Activated CD8-positive, alpha-beta T cell treated with anti-CD3 and anti-CD28 coated beads for 36 hours (primary cell): Measurements from ENCODE around the gene NECTIN1. TPM values are rescaled to one million over a fixed set of nuclear protein-coding genes. Genes with fewer than 3 reads are reported as not detected.

Source experiments
- ATAC-seq: fragments of 200-7000 bp; cut with Tn5 transposase; one replicate; pipeline ENCODE4 v1.10.0; 2021; ENCODE audit warnings: mild to moderate bottlenecking, moderate library complexity
- CTCF ChIA-PET: fragments of 350-600 bp; sonication (Branson Sonifier 250); formaldehyde crosslinking; loops from one replicate; lab custom pipeline; 2021; ENCODE audit warnings: antibody characterized with exemption; lab: Charles Lee
- POLR2A ChIA-PET: fragments of 350-600 bp; sonication (Branson Sonifier 250); formaldehyde crosslinking; loops from one replicate; lab custom pipeline; 2021; ENCODE audit warnings: antibody characterized with exemption; lab: Charles Lee
- DNase-seq: peaks from one replicate; pipeline ENCODE4 v3.0.0-alpha.2; 2020
- H3K27ac Mint-ChIP-seq: one replicate; pipeline ENCODE4 v1.8.0; 2021; ENCODE audit warnings: mild to moderate bottlenecking, mixed read lengths
- H3K27me3 Mint-ChIP-seq: one replicate; pipeline ENCODE4 v1.8.0; 2021; ENCODE audit warnings: mixed read lengths
- H3K36me3 Mint-ChIP-seq: one replicate; pipeline ENCODE4 v1.8.0; 2021; ENCODE audit warnings: low read depth, mixed read lengths
- H3K4me1 Mint-ChIP-seq: one replicate; pipeline ENCODE4 v1.8.0; 2021; ENCODE audit warnings: low read depth, mixed read lengths
- H3K4me3 Mint-ChIP-seq: one replicate; pipeline ENCODE4 v1.8.0; 2021; ENCODE audit warnings: mild to moderate bottlenecking, moderate library complexity, mixed read lengths
- H3K9me3 Mint-ChIP-seq: one replicate; pipeline ENCODE4 v1.8.0; 2021; ENCODE audit warnings: mixed read lengths
- intact Hi-C: fragments of 100-400 bp; cut with micrococcal nuclease; formaldehyde crosslinking; loops from one replicate; pipeline ENCODE4 v1.10.0; 2022
- total RNA-seq, 2 experiments: library from RNA; stranded (reverse); gene quantifications; one replicate each; pipeline ENCODE4 v1.2.3, GENCODE V29; 2021
- TF ChIP-seq, protein P1 (sequence below): fragments of 200-600 bp; IDR thresholded peaks from one replicate; pipeline ENCODE4 v1.8.0; 2022; ENCODE audit warnings: antibody characterized with exemption, mild to moderate bottlenecking

The NECTIN1 gene
- total RNA-seq, 2 experiments from 2014 or later, result 2.6 to 3.8 TPM

DNA sequence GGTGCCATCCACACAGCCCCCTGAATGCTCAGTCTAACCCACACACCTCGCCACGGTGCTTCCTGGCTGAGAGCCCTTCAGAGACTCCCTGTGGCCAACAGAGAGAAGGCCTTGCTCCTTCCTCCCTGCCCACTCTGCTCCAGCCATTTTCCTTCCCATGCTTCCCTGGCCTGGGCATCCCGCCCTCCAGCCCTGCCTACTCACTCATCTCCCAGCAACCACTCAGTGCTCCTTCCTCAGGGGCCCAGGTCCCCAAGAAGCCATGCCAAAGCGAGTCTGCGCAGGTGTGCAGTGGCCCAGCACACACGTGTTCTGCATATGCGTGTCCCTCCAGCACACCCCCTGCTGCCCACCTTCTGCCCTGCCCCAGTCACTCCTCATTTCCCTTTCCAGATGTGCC lies 56.4 kb downstream of the NECTIN1 start:
- POLR2A ChIA-PET, result no interaction called here
- TF ChIP-seq, protein P1, sequence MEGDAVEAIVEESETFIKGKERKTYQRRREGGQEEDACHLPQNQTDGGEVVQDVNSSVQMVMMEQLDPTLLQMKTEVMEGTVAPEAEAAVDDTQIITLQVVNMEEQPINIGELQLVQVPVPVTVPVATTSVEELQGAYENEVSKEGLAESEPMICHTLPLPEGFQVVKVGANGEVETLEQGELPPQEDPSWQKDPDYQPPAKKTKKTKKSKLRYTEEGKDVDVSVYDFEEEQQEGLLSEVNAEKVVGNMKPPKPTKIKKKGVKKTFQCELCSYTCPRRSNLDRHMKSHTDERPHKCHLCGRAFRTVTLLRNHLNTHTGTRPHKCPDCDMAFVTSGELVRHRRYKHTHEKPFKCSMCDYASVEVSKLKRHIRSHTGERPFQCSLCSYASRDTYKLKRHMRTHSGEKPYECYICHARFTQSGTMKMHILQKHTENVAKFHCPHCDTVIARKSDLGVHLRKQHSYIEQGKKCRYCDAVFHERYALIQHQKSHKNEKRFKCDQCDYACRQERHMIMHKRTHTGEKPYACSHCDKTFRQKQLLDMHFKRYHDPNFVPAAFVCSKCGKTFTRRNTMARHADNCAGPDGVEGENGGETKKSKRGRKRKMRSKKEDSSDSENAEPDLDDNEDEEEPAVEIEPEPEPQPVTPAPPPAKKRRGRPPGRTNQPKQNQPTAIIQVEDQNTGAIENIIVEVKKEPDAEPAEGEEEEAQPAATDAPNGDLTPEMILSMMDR, result no peak
- DNase-seq (no peak), ATAC-seq (no peak)
- CTCF ChIA-PET, result interaction anchor here (0.8 to 3.1 kb wide), 2 partner anchors 56 to 57 kb away, joined by 3 to 38 read pairs; partner anchors contain the start of gene NECTIN1
- peaks cover 3% of the 10 kb centered on the region for H3K36me3 Mint-ChIP-seq
- H3K27me3 Mint-ChIP-seq, result no peaks in the 10 kb centered on the region
- H3K27ac Mint-ChIP-seq, result no peak overlapping the region
- no peak overlapping the region for H3K4me3 Mint-ChIP-seq
- H3K4me1 Mint-ChIP-seq, result peaks cover 10% of the 10 kb centered on the region
- intact Hi-C loops, result no loop called here
- H3K9me3 Mint-ChIP-seq, result peaks cover under 1% of the 10 kb centered on the region

DNA sequence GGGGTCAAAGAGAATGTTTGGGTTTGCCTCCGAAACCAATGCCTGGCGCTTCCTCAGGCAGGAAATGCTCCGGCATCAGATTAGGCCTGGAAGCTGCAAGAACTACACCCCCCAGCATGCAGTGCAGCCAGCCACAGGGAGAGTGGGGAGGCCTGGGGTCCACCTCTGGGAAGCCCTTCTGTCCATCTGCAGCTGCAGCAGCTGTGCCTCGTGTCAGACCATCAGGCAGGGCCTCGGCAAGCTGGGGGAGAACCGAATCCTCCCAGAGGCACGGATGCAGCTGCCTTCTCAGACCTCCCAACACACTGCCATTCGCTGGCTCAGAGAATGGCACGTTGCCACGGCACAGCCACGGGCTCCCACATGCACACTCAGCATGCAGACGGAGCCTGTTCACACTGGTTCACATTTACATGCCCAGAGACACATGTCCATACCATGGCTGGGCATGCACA lies 57.4 kb downstream of the NECTIN1 start:
- DNase-seq (no peak), ATAC-seq (no peak)
- intact Hi-C loops, result no loop called here
- Mint-ChIP-seq H3K9me3 (no peaks in the 10 kb centered on the region), H3K36me3 (no peaks in the 10 kb centered on the region), H3K4me3 (no peak overlapping the region), H3K27ac (no peak overlapping the region), H3K4me1 (peaks cover 10% of the 10 kb centered on the region), H3K27me3 (no peaks in the 10 kb centered on the region)
- TF ChIP-seq, protein P1, result no peak
- POLR2A ChIA-PET, result no interaction called here
- CTCF ChIA-PET, result interaction anchor here (0.8 to 1.0 kb wide), 2 partner anchors 57 to 437 kb away, joined by 3 read pairs; partner anchors contain the start of gene NECTIN1

DNA sequence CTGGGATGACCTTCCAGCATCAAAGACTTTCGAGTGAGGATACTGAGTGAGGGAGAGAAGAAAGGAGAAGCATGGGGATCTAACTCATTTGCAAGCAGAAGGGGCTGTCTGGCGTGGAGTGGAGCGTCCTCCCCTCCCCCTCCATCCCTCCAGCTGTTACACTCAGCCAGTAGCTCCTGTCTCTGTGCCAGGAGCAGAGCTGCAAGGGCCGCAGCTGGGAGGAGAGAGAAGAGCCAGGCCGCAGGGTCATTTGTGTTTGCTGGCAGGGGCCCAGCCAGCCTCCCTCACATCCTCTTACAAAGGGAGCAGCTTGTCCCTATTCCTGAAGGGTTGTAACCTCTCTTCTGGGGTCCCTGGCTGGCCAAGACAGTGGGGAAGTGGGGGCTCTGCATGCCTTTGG lies 57.9 kb downstream of the NECTIN1 start:
- ChIA-PET CTCF (interaction anchor here (1.0 kb wide), 1 partner anchor 438 kb away, joined by 3 read pairs; no protein-coding TSS in a partner anchor), POLR2A (no interaction called here)
- TF ChIP-seq, protein P1, result no peak
- H3K9me3 Mint-ChIP-seq, result no peaks in the 10 kb centered on the region
- H3K27ac Mint-ChIP-seq, result no peak overlapping the region
- no peak overlapping the region for H3K4me3 Mint-ChIP-seq
- DNase-seq (no peak), ATAC-seq (no peak)
- peaks cover 10% of the 10 kb centered on the region for H3K4me1 Mint-ChIP-seq
- no peaks in the 10 kb centered on the region for H3K36me3 Mint-ChIP-seq
- intact Hi-C loops, result no loop called here
- H3K27me3 Mint-ChIP-seq, result no peaks in the 10 kb centered on the region

DNA sequence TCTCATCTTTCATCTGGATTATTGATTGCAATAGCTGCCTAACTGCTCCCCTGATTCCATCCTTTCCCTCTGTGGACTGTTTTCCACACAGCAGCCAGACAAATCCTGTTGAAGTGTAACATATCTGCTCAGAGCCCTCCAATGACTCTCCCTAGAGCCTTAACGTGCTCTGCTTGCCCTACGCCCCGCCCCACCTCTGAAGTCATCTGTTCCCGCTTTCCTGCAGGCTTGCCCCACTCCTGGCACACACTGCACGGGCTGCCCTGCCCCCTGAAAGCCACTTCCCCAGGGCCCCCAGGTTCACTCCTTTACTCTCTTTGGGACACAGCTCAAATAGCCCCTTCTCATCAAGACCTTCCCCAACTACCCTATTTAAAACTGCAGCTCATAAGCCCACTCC lies 59.5 kb downstream of the NECTIN1 start:
- POLR2A ChIA-PET, result no interaction called here
- Mint-ChIP-seq H3K36me3 (no peaks in the 10 kb centered on the region), H3K4me3 (no peak overlapping the region), H3K4me1 (peaks cover 9% of the 10 kb centered on the region), H3K9me3 (no peaks in the 10 kb centered on the region), H3K27ac (no peak overlapping the region), H3K27me3 (no peaks in the 10 kb centered on the region)
- DNase-seq (no peak), ATAC-seq (no peak)
- intact Hi-C loops, result loop anchor here (5.0 kb wide), 1 partner anchor 438 kb away; no protein-coding TSS in a partner anchor
- TF ChIP-seq, protein P1, result no peak
- CTCF ChIA-PET, result no interaction called here

DNA sequence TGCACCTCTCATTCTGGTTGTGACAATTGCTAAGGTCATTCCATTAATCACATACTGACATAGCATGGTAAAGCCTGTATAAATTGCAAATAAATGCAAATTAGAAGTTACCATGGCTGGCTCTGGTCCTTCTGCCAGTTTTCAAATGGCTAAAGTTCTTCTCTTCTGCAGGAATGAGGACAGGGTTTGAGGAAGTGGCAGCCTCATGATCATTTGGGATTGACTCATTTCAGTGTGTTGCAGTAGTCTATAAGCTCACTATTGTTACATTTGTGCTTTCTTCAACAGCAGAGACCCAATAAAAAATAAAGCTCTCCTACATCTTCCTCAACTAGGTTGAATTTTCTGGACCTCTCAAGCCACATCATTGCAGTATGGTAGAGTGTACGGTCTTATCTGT lies 60.3 kb downstream of the NECTIN1 start:
- POLR2A ChIA-PET, result no interaction called here
- DNase-seq (no peak), ATAC-seq (no peak)
- Mint-ChIP-seq H3K36me3 (no peaks in the 10 kb centered on the region), H3K27ac (no peak overlapping the region), H3K9me3 (no peaks in the 10 kb centered on the region), H3K4me3 (no peak overlapping the region), H3K4me1 (peaks cover 1% of the 10 kb centered on the region), H3K27me3 (no peaks in the 10 kb centered on the region)
- intact Hi-C loops, result loop anchor here (5.0 kb wide), 1 partner anchor 439 kb away; no protein-coding TSS in a partner anchor
- TF ChIP-seq, protein P1, result no peak
- CTCF ChIA-PET, result interaction anchor here (0.6 kb wide), 1 partner anchor 60 kb away, joined by 3 read pairs; the partner anchor contains the start of gene NECTIN1
